Hepatocyte (in vitro differentiated cells): ENCODE data around the gene IER3IP1.

ENCODE experiments used
- CTCF ChIP-seq: fragments of 200-600 bp; sonication (generic); IDR thresholded peaks from 2 replicates; pipeline ENCODE4 v1.5.1; 2016; ENCODE audit warnings: antibody characterized with exemption, mild to moderate bottlenecking; ENCODE audit not compliant: poor library complexity
- EZH2 ChIP-seq: fragments of 200-600 bp; sonication (generic); IDR thresholded peaks from 2 replicates; pipeline ENCODE4 v1.6.1; 2016; ENCODE audit warnings: antibody characterized with exemption, mild to moderate bottlenecking, borderline replicate concordance

GRCh38 chr18:47215554-47216138 is 39.5 kb upstream of the IER3IP1 start:
- peak; percentile 85 for TF ChIP-seq CTCF
- no peak for TF ChIP-seq EZH2
